Nephron progenitor cell (in vitro differentiated cells): Measurements from ENCODE around the gene CCNQ.

Source experiments
- DNase-seq: peaks from one replicate; pipeline ENCODE4 v3.0.0; 2021
- H3K27ac Mint-ChIP-seq: 2 replicates; pipeline ENCODE4 v1.8.0; 2021; ENCODE audit warnings: mild to moderate bottlenecking, moderate library complexity, mixed read lengths
- H3K27me3 Mint-ChIP-seq: 2 replicates; pipeline ENCODE4 v1.8.0; 2021; ENCODE audit warnings: mild to moderate bottlenecking, low read depth, mixed read lengths; ENCODE audit not compliant: poor library complexity
- H3K36me3 Mint-ChIP-seq: 2 replicates; pipeline ENCODE4 v1.8.0; 2021; ENCODE audit warnings: low read depth, mixed read lengths
- H3K4me1 Mint-ChIP-seq: 2 replicates; pipeline ENCODE4 v1.8.0; 2021; ENCODE audit warnings: mixed read lengths
- H3K4me3 Mint-ChIP-seq: 2 replicates; pipeline ENCODE4 v1.8.0; 2021; ENCODE audit warnings: mild to moderate bottlenecking, moderate library complexity, mixed read lengths
- H3K9me3 Mint-ChIP-seq: 2 replicates; pipeline ENCODE4 v1.8.0; 2021; ENCODE audit warnings: mild to moderate bottlenecking, moderate library complexity, mixed read lengths
- TF ChIP-seq, protein P1 (sequence below): fragments of 200-600 bp; sonication (generic); IDR thresholded peaks from 2 replicates; pipeline ENCODE4 v1.5.0; 2021; ENCODE audit warnings: antibody characterized with exemption

CCNQ gene

GRCh38 chrX:153640736-153641575 lies 42.0 kb upstream of the CCNQ start:
- Mint-ChIP-seq H3K4me3 (no peak overlapping the region), H3K27me3 (peaks cover 39% of the 10 kb centered on the region), H3K4me1 (peaks cover 21% of the 10 kb centered on the region), H3K27ac (no peak overlapping the region), H3K9me3 (peaks cover 28% of the 10 kb centered on the region), H3K36me3 (no peaks in the 10 kb centered on the region)
- DNase-seq: no peak
- TF ChIP-seq, protein P1, sequence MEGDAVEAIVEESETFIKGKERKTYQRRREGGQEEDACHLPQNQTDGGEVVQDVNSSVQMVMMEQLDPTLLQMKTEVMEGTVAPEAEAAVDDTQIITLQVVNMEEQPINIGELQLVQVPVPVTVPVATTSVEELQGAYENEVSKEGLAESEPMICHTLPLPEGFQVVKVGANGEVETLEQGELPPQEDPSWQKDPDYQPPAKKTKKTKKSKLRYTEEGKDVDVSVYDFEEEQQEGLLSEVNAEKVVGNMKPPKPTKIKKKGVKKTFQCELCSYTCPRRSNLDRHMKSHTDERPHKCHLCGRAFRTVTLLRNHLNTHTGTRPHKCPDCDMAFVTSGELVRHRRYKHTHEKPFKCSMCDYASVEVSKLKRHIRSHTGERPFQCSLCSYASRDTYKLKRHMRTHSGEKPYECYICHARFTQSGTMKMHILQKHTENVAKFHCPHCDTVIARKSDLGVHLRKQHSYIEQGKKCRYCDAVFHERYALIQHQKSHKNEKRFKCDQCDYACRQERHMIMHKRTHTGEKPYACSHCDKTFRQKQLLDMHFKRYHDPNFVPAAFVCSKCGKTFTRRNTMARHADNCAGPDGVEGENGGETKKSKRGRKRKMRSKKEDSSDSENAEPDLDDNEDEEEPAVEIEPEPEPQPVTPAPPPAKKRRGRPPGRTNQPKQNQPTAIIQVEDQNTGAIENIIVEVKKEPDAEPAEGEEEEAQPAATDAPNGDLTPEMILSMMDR: no peak

DNA sequence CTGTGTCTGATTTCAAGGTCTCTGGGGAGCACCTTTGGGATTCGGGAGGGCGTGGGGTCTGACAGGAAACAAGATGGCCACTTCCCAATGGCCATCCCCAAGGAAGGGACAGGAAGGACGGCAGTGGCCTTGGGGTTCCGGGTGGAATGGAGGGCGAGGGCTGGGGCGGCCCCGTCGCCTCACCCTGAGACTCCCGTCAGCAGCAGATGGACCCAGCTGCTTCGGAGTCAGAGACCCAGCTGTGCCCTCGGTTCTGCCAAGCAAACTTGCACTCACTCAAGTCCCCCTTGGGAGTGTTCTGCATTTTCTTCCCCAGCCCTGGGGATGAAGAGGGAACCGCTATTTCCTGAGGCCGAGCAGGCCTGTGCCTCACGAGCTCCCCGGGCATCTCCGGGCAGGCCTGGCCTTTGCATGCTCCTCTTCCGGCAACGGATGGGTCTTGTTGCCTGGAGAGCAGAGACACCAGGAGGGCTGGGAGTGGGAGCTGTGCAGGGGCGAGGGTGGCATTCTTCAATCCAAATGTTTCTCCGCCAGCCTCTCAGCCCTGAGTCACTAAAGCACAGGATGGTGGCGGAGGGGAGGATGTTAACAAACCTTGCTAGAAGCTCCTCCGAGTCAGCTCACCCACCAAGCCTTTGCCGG lies 41.2 kb upstream of the CCNQ start:
- TF ChIP-seq, protein P1: no peak
- Mint-ChIP-seq H3K4me3 (no peak overlapping the region), H3K27ac (no peak overlapping the region), H3K27me3 (peaks cover 35% of the 10 kb centered on the region), H3K9me3 (peaks cover 26% of the 10 kb centered on the region), H3K36me3 (no peaks in the 10 kb centered on the region), H3K4me1 (peaks cover 21% of the 10 kb centered on the region)
- DNase-seq: no peak

GRCh38 chrX:153639177-153640044 lies 40.5 kb upstream of the CCNQ start:
- H3K4me3 Mint-ChIP-seq: no peak overlapping the region

DNA sequence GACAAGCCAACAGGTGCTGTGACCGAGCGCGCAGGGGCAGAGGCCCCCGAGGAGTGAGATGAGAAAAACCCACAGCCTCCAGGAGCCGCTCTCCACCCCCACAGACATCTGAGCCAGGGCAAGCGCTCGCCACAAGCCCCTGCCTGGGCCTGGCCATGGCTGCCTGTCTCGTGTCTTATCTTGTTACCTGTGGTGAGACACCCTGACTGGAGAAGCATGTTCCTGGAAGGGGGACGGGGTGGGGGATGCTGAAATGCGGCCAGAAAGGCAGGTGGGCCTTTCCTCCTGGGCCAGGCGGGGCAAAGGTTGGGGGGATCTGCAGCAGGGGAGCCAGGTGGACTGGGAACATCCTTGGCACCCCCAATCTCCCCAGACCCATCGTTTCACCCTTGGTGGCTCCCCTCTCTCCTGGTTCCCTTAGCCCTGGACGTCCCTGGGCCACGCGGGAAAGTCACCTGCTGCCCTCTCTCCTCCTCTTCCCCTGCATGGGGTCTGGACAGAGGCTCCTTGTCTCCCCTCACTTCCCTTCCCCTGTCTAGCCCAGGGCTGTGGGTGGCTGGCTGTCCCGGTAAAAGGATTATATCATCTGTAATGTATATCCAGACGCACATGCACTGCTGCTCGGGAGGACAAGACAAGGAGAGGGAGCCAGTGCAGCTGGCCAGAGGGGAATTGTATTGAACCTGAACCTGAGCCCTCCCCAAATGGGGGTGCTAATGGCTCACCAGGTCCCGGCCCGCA lies 39.7 kb upstream of the CCNQ start:
- Mint-ChIP-seq H3K27ac (no peak overlapping the region), H3K4me1 (peaks cover 30% of the 10 kb centered on the region), H3K9me3 (peaks cover 34% of the 10 kb centered on the region), H3K36me3 (no peaks in the 10 kb centered on the region), H3K27me3 (peaks cover 23% of the 10 kb centered on the region), H3K4me3 (no peak overlapping the region)
- DNase-seq: no peak
- TF ChIP-seq, protein P1: no peak

More at GRCh38 chrX:153639177-153640044, 40.5 kb upstream of the CCNQ start:
- Mint-ChIP-seq H3K27me3 (peaks cover 28% of the 10 kb centered on the region), H3K4me1 (peaks cover 28% of the 10 kb centered on the region), H3K9me3 (peaks cover 32% of the 10 kb centered on the region), H3K36me3 (no peaks in the 10 kb centered on the region), H3K27ac (no peak overlapping the region)
- TF ChIP-seq, protein P1: no peak
- DNase-seq: no peak

DNA sequence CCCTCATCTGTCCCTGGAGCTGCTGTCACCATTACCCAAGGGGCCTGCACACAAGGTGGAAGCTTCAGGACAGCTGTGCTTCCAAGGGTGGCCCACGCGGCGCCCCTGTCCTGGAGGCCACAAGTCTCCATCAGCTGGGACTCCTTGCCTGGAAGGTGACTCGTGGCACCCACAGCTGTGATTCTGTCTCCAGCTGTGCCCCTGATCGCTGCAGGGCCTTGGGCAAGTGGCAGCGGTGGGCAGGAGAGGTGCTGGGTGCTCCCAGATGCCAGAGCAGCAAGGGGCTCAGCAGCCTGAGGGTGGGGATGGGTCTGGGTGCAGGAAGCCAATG lies 39.1 kb upstream of the CCNQ start:
- peaks cover 29% of the 10 kb centered on the region for H3K4me1 Mint-ChIP-seq
- H3K27ac Mint-ChIP-seq: no peak overlapping the region
- no peak overlapping the region for H3K4me3 Mint-ChIP-seq
- H3K36me3 Mint-ChIP-seq: no peaks in the 10 kb centered on the region
- no peak for DNase-seq
- H3K9me3 Mint-ChIP-seq: peaks cover 34% of the 10 kb centered on the region
- TF ChIP-seq, protein P1: no peak
- peaks cover 18% of the 10 kb centered on the region for H3K27me3 Mint-ChIP-seq
